ENCODE results near the gene RFTN2.
"Not testable (repeated sequence)": the region's sequence is repeated elsewhere in the genome, so short reads cannot be mapped to it uniquely, and the experiment has no call there.

RFTN2 gene

GRCh38 chr2:197669077-197669476 is 6.3 kb downstream of the RFTN2 start:
- Histone ChIP-seq H3K27ac (no peak overlapping the region), H3K4me3 (no peak overlapping the region), H3K9ac (ENCODE audit: insufficient read length) (no peak overlapping the region), H3K9me3 (ENCODE audit: low read depth, low read length) (peaks cover 3% of the 10 kb centered on the region), H3K36me3 (ENCODE audit: insufficient read depth, low read length) (peaks cover 4% of the 10 kb centered on the region; the same call in 1 of the 2 replicates)
- no peak for DNase-seq (ENCODE audit: low read depth, low spot score)
- TF ChIP-seq FOXP2 (optimal IDR thresholded peaks at IDR 0.05; ENCODE audit: control extremely low read depth, extremely low read length, insufficient read depth) (no peak), POLR2AphosphoS5 (IDR thresholded peaks at IDR 0.05; ENCODE audit: borderline replicate concordance, low read depth, low read length) (no peak), EZH2 (IDR thresholded peaks at IDR 0.05) (no peak)

DNA sequence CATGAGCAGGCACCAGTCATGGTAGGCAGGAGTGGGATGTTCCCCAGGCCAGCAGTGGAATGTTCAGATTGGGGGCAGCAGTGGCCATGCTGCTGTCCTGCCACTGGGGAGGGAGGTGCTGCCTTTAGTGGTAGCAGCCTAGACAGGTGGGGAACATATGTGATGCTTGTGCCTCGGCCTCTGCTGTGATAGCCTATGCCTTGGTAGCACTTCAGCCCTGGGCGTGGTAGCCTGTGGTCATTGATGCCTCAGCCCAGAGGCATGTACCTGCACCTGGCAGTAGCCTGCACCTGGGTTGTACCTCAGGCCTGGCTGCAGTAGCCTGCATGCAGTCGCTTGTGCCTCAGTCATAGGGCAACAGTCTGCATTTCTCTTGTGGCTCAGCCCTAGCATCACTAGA is 7.1 kb downstream of the RFTN2 start:
- Histone ChIP-seq H3K36me3 (ENCODE audit: insufficient read depth, low read length) (peaks cover 4% of the 10 kb centered on the region; the same call in 1 of the 2 replicates), H3K27ac (no peak overlapping the region), H3K9ac (ENCODE audit: insufficient read length) (no peak overlapping the region), H3K4me3 (no peak overlapping the region), H3K9me3 (ENCODE audit: low read depth, low read length) (peaks cover 3% of the 10 kb centered on the region)
- no peak for DNase-seq (ENCODE audit: low read depth, low spot score)
- TF ChIP-seq FOXP2 (optimal IDR thresholded peaks at IDR 0.05; ENCODE audit: control extremely low read depth, extremely low read length, insufficient read depth) = no peak
- TF ChIP-seq POLR2AphosphoS5 (IDR thresholded peaks at IDR 0.05; ENCODE audit: borderline replicate concordance, low read depth, low read length) = no peak
- TF ChIP-seq EZH2 (IDR thresholded peaks at IDR 0.05) = no peak

DNA sequence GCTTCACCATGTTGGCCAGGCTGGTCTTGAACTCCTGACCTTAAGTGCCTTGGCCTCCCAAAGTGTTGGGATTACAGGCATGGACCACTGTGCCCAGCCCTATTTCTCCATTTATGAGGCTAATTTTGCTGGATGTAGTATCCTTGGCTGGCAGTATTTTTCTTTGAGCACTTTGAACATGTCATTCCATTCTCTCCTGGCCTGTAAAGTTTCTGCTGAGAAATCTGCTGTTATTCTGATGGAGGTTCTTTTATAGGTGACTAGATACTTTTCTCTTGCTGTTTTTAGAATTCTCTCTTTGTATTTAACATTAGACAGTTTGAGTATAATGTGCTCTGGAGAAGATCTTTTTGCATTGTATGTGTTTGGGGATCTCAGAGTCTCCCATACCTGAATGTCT is 9.1 kb downstream of the RFTN2 start:
- Histone ChIP-seq H3K4me3 (no peak overlapping the region), H3K9me3 (ENCODE audit: low read depth, low read length) (peaks cover 3% of the 10 kb centered on the region), H3K27ac (no peak overlapping the region), H3K36me3 (ENCODE audit: insufficient read depth, low read length) (peaks cover 4% of the 10 kb centered on the region; the same call in 1 of the 2 replicates), H3K9ac (ENCODE audit: insufficient read length) (no peak overlapping the region)
- no peak for TF ChIP-seq EZH2 (IDR thresholded peaks at IDR 0.05)
- no peak for DNase-seq (ENCODE audit: low read depth, low spot score)

GRCh38 chr2:197661626-197662025 is 13.8 kb downstream of the RFTN2 start:
- H3K9me3 ChIP-seq (ENCODE audit: low read depth, low read length) = peaks cover 3% of the 10 kb centered on the region; the same call in 1 of the 2 replicates
- H3K27ac ChIP-seq = no peak overlapping the region
- H3K9ac ChIP-seq (ENCODE audit: insufficient read length) = no peak overlapping the region
- no peak for DNase-seq (ENCODE audit: low read depth, low spot score)
- no peak overlapping the region for H3K4me3 ChIP-seq
- H3K36me3 ChIP-seq (ENCODE audit: insufficient read depth, low read length) = no peaks in the 10 kb centered on the region
- TF ChIP-seq EZH2 (IDR thresholded peaks at IDR 0.05) (no peak), POLR2AphosphoS5 (IDR thresholded peaks at IDR 0.05; ENCODE audit: borderline replicate concordance, low read depth, low read length) (no peak), FOXP2 (optimal IDR thresholded peaks at IDR 0.05; ENCODE audit: control extremely low read depth, extremely low read length, insufficient read depth) (no peak)

DNA sequence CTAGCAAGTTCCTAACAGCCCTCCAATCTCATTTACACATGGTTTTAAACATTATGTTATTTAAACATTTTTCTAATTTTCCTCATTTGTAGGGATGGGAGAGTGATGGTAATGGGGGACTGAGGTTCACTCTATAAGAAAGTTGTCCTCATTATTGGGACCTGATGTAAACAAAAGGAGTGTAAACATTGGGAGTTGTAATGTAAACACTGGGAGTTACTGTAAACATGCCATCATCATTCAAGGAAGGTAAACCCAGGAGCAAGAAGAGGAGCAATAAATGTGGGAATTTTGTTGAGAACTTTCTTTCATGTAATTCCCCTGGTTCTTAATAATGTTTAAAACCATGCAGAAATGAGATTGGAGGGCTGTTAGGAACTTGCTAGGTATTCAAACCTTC is 17.8 kb downstream of the RFTN2 start:
- no peak for DNase-seq (ENCODE audit: low read depth, low spot score)
- Histone ChIP-seq H3K9me3 (ENCODE audit: low read depth, low read length) (no peaks in the 10 kb centered on the region), H3K27ac (no peak overlapping the region), H3K9ac (ENCODE audit: insufficient read length) (no peak overlapping the region), H3K36me3 (ENCODE audit: insufficient read depth, low read length) (no peaks in the 10 kb centered on the region), H3K4me3 (no peak overlapping the region)
- TF ChIP-seq EZH2 (IDR thresholded peaks at IDR 0.05) = no peak
- no peak for TF ChIP-seq FOXP2 (optimal IDR thresholded peaks at IDR 0.05; ENCODE audit: control extremely low read depth, extremely low read length, insufficient read depth)
- no peak for TF ChIP-seq POLR2AphosphoS5 (IDR thresholded peaks at IDR 0.05; ENCODE audit: borderline replicate concordance, low read depth, low read length)

- H3K27ac ChIP-seq = peak overlapping the region; percentile 49; the same call in 1 of the 2 replicates
- no peaks in the 10 kb centered on the region for H3K9me3 ChIP-seq (ENCODE audit: low read depth, low read length)
- TF ChIP-seq POLR2AphosphoS5 (IDR thresholded peaks at IDR 0.05; ENCODE audit: borderline replicate concordance, low read depth, low read length) = no peak
- TF ChIP-seq EZH2 (IDR thresholded peaks at IDR 0.05) = no peak
- no peak for TF ChIP-seq FOXP2 (optimal IDR thresholded peaks at IDR 0.05; ENCODE audit: control extremely low read depth, extremely low read length, insufficient read depth)
- H3K36me3 ChIP-seq (ENCODE audit: insufficient read depth, low read length) = peaks cover 12% of the 10 kb centered on the region; the same call in 1 of the 2 replicates
- H3K9ac ChIP-seq (ENCODE audit: insufficient read length) = no peak overlapping the region
- no peak overlapping the region for H3K4me3 ChIP-seq
- no peak for DNase-seq (ENCODE audit: low read depth, low spot score)
Observed at GRCh38 chr2:197647961-197648690, 27.3 kb downstream of the RFTN2 start.

DNA sequence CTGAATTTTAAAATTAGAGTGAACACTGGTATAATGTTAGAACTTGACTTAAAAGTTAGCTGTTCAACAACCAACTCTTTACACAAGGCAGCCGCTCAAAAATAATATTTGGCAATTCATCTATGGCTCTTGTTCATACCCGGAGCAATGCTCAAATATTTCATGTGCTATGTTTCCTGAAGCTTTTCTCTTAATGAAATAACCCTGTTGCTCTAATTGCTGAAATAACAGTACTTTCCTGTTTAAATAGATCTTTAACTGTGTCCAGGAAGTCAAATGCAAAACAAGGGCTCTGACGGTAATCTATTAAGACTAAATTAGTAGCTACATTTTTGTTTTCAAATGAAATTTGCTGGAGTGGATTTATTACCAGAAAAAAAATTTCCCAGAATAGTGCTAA is 33.7 kb downstream of the RFTN2 start:
- Histone ChIP-seq H3K4me3 (no peak overlapping the region), H3K27ac (no peak overlapping the region), H3K9ac (ENCODE audit: insufficient read length) (no peak overlapping the region), H3K9me3 (ENCODE audit: low read depth, low read length) (no peaks in the 10 kb centered on the region), H3K36me3 (ENCODE audit: insufficient read depth, low read length) (peaks cover 28% of the 10 kb centered on the region)
- no peak for DNase-seq (ENCODE audit: low read depth, low spot score)
- TF ChIP-seq EZH2 (IDR thresholded peaks at IDR 0.05) (no peak), FOXP2 (optimal IDR thresholded peaks at IDR 0.05; ENCODE audit: control extremely low read depth, extremely low read length, insufficient read depth) (no peak), POLR2AphosphoS5 (IDR thresholded peaks at IDR 0.05; ENCODE audit: borderline replicate concordance, low read depth, low read length) (no peak)

DNA sequence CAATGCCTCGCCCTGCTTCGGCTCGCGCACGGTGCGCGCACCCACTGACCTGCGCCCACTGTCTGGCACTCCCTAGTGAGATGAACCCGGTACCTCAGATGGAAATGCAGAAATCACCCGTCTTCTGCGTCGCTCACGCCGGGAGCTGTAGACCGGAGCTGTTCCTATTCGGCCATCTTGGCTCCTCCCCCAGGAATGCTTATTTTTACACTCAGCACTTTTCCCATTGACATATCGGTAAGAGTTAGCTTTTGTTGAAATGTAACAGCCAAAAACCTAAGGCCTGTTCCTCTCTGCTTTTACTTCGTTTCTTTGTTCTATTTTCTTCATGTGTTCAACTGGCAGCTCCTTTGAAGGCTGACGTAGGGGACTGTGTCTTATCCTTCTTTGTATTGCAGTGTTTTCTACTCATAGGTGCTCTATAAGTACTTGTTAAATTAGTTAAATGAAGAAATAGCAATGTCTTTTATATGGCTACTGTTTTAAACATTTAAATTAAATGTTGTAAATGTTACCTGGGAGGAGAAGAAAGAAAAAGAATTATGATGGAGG is 34.7 kb downstream of the RFTN2 start:
- not testable (repeated sequence) for H3K9ac ChIP-seq (ENCODE audit: insufficient read length); H3K4me3 ChIP-seq; H3K9me3 ChIP-seq (ENCODE audit: low read depth, low read length); DNase-seq (ENCODE audit: low read depth, low spot score); H3K27ac ChIP-seq
- H3K36me3 ChIP-seq (ENCODE audit: insufficient read depth, low read length) = peaks cover 28% of the 10 kb centered on the region
